GM18520 (cell line): ENCODE results near the gene GMDS.

Experiments
- ATAC-seq: cut with Tn5 transposase; IDR thresholded peaks from one replicate; pipeline ENCODE4 v1.9.1; 2021; ENCODE audit not compliant: unreplicated experiment

The GMDS gene

GRCh38 chr6:1950631-1951030 lies 294.8 kb downstream of the GMDS start:
- no peak for ATAC-seq

GRCh38 chr6:1949538-1949937 lies 295.9 kb downstream of the GMDS start:
- ATAC-seq, result no peak

DNA sequence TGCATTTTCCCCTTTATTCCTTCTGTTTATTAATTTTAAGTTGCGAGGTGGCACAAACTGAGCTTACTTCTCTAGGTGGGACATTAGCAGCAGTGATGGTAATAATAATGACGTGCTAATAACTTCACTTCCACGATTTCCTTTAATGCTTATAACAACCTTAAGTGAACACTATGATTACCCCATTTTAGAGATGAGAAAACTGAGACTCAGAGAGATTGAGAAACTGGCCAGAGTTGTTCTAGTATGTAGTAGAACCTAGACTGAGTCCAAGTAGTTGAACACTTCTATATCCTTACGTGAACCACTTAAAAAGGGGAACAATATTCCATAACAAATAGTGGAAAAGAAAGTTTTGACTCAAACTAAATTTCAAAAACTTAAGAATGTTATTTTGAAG lies 297.5 kb downstream of the GMDS start:
- no peak for ATAC-seq

- ATAC-seq, result no peak
Measured at GRCh38 chr6:1946583-1946982, 298.8 kb downstream of the GMDS start.

GRCh38 chr6:1945235-1945832 lies 300.1 kb downstream of the GMDS start:
- ATAC-seq, result no peak

GRCh38 chr6:1942834-1943233 lies 302.6 kb downstream of the GMDS start:
- no peak for ATAC-seq

- no peak for ATAC-seq
Measured at GRCh38 chr6:1941534-1941933, 303.9 kb downstream of the GMDS start.

DNA sequence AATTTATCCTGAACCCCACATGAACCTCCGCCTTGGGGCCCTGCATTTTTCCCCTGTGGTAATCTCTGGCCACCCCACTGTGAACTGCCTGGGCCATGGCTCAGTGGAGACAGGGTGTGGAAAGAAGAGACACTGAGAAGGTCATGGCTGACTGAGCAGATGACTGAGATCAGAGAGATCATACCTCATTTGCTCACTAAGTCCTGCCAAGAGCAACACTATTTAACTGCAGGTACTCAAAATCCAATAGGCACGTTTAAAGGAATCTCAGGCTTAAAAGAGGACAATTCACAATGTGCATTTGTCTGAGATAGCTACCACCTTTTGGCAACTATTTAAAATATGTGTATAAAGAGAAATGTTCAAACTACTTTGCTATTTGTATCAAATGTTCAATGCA lies 305.0 kb downstream of the GMDS start:
- no peak for ATAC-seq

GRCh38 chr6:1933292-1933691 lies 312.1 kb downstream of the GMDS start:
- ATAC-seq, result no peak

DNA sequence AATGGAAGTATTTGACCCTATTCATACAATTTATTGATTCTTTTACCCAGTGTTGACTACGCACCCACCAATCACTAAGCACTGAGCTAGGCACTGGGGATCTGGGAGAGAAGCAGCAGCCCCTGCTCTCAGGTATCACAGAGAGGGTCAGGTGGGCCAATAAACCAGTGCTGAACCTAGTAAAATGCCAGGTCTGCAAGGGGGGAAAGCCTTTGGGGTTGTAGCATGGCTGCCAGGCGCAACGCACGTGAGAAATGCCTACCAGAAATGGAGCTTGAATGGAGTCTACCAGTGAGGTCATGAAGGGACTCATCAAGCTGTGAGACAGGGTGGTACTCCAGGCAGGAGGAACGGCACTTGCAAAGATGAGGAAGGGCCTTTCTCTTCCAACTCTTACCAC lies 313.6 kb downstream of the GMDS start:
- ATAC-seq, result no peak

GRCh38 chr6:1930356-1930755 lies 315.0 kb downstream of the GMDS start:
- ATAC-seq, result no peak

GRCh38 chr6:1929931-1930330 lies 315.5 kb downstream of the GMDS start:
- ATAC-seq, result no peak

GRCh38 chr6:1925743-1926430 lies 319.5 kb downstream of the GMDS start:
- no peak for ATAC-seq

DNA sequence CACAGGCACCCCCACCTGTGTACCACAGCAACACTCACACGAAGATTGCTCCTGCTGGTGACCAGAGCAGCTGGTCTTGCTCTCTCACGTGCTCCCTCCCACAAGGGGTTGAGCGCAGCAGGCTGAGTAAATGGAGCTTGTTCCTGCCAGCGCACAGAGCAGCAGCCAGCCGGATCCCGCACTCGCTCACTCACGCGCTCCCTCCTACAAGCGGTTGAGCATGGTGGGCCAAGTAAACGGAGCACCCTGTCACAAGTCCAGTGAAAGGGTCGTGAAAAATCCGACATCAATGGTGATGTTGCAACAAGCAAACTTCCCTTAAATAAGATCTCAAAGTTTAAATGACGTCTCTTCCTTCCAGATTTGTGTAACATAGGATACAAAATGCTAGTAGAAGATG lies 322.0 kb downstream of the GMDS start:
- ATAC-seq, result no peak

- ATAC-seq, result no peak
Measured at GRCh38 chr6:1917626-1918371, 327.6 kb downstream of the GMDS start.

DNA sequence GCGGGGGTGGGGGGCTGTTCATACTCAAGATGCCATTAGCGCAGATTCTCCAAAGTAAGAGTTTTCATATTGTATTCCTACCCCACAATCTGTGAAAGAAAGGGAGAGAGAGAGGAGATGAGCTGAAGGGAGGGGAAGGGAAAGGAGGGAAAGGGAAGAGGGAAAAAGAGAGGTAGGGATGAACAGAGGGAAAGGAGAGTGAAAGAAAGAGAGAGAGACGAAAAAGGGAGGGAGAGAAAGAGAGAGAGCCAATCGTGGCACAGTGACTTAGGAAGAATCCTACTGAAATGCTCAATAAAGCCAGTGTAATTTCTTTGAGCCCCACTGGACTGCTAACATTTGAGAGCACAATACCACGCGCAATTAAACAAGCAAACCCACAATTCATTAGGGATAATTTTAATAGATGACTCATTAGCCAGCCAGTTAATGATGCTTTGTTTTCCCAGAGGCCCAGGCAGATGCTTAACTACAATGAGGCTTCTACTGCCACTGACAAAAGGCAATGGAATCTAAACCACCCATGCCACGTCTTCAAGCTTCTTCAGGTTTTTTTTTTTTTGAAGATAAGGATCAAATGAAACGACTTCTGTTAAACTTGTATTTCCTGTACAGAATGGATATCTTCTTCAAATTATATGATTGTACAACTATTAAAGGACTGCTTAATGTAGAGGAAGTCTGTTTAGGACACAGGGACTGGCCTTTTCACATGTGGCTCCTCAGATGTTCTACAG lies 328.9 kb downstream of the GMDS start:
- no peak for ATAC-seq

DNA sequence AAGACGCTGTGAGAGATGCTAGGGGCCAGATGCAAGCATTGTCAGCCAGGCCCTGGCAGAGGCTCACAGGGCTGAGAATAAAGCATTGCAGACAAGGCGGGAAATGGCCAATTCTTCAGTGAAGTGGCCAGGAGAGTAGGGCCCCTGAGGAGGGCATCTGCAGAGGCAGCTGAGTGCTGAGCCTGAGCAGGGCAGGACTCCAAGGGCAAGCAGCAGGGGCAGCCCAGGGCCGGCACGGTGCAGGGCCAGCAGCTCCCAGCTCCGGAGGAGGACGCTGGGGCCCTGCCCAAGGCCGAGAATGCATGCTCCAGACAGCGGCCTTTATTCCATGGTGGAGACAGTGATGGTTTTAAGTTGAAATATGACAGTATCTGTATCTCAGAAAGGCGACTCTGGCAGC lies 330.2 kb downstream of the GMDS start:
- no peak for ATAC-seq

DNA sequence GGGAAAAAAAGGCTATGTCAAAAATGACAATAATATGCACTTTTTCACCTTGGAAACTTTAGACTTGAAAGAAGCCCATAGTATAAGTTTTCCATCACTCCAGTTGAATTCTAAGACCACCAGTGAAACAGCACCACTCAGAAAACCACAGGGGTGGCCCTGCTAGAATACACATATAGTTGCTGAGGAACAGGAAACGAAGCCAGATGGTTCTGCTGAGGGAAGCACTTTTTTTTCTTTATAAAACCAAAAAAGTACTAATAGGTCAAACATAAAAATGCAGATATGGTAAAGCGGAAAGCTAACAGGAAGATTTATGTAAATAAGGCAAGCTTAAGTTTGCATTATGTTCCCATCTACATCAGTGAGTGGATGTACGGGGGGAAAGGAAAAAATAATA lies 331.8 kb downstream of the GMDS start:
- ATAC-seq, result no peak

DNA sequence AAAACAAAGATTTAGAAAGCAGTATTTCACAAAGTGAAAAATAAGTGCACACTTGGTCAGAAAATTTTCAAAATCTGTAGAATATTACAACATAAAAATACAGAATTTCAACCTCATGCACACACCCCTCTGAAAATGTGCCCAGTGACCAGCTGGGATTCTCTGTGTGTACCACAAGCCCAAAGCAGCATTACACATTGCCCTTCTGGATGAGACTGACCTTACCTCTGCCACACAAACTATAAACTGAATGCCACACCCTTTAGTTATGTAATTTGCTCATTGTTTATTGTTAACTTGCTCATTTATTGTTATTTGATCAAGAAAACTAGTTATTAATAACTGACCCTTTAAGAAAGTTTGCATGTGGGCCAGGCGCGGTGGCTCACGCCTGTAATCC lies 332.7 kb downstream of the GMDS start:
- no peak for ATAC-seq

- ATAC-seq, result no peak
Measured at GRCh38 chr6:1911474-1911873, 333.9 kb downstream of the GMDS start.

DNA sequence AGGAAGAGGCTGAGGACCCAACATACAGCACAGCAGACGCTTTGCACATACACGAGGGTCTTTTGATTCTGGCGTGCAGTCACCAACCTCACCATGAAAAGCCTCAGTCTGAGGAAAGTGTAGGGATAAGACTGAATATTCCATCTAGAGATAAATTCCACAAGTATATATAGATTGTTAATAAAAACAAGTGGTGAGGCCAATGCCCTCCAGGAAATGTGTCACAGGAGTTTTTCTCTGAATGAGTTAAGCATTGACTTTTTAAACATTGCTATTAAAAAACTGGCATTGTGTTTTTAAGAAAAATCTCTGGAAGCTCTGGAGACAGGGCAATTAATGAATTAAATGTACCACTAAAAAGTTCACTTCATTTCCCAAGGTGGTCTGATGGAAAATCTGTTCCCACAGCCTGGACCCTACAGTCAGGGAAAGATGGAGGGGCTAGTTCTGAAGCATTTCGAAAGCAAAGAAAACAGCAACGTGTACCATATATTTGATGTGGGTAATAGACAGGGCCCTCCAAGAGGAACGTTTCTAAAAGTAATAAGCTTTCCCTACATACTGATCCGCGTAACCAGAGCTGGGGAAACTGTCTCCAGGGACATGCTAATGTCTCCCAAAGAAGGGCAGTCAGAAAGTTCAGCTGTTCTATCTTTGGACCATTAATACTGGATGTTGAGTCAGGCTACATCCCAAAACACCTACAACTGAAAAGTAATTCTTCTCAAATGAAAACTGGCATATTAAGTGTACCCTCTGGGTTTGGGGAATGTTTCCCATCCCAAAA lies 334.6 kb downstream of the GMDS start:
- ATAC-seq, result no peak
